HepG2 (cell line): ENCODE measurements around the gene SELPLG. TPM values are rescaled to one million over a fixed set of nuclear protein-coding genes. Genes with fewer than 3 reads are reported as not detected.

Source experiments
- AKAP8 ChIP-seq: sonication (generic); formaldehyde crosslinking; IDR thresholded peaks from 2 replicates; pipeline ENCODE4 v1.5.1; 2020; ENCODE audit warnings: mild to moderate bottlenecking, missing genetic modification reagents
- CC2D1A ChIP-seq: sonication (generic); formaldehyde crosslinking; IDR thresholded peaks from 2 replicates; pipeline ENCODE4 v1.8.1; 2023; ENCODE audit warnings: mild to moderate bottlenecking, missing genetic modification reagents
- FOSL2 ChIP-seq: sonication (generic); formaldehyde crosslinking; IDR thresholded peaks from 2 replicates; pipeline ENCODE4 v1.4.0; 2020; ENCODE audit warnings: missing genetic modification reagents
- GLI4 ChIP-seq: sonication (generic); formaldehyde crosslinking; IDR thresholded peaks from 2 replicates; pipeline ENCODE4 v1.5.1; 2020; ENCODE audit warnings: missing genetic modification reagents, mild to moderate bottlenecking, moderate library complexity, borderline replicate concordance
- HNRNPH1 ChIP-seq: fragments of 200-400 bp; formaldehyde crosslinking; optimal IDR thresholded peaks from 2 replicates; pipeline ENCODE3; 2017; ENCODE audit warnings: mild to moderate bottlenecking, low read depth, low read length
- HNRNPUL1 ChIP-seq: fragments of 200-400 bp; formaldehyde crosslinking; IDR thresholded peaks from 2 replicates; pipeline ENCODE4 v1.6.1; 2017; ENCODE audit warnings: low read depth, mild to moderate bottlenecking, low read length, moderate library complexity
- KAT7 ChIP-seq: IDR thresholded peaks from 2 replicates; pipeline ENCODE4 v1.6.1; 2018; ENCODE audit warnings: borderline replicate concordance, missing compliant biosample characterization
- KDM5A ChIP-seq: fragments of 200-600 bp; sonication (generic); IDR thresholded peaks from 2 replicates; pipeline ENCODE4 v1.7.0; 2018; ENCODE audit warnings: antibody characterized with exemption, mild to moderate bottlenecking, low read length, borderline replicate concordance
- KLF15 ChIP-seq: sonication (generic); formaldehyde crosslinking; IDR thresholded peaks from 2 replicates; pipeline ENCODE4 v1.8.1; 2023; ENCODE audit warnings: borderline replicate concordance, mild to moderate bottlenecking, inconsistent platforms, missing genetic modification reagents, mixed read lengths
- MATR3 ChIP-seq: sonication (generic); formaldehyde crosslinking; IDR thresholded peaks from 2 replicates; pipeline ENCODE4 v1.4.0; 2020; ENCODE audit warnings: missing genetic modification reagents
- MXI1 ChIP-seq: IDR thresholded peaks from 3 replicates; pipeline ENCODE4 v1.6.1; 2012; ENCODE audit warnings: low read depth, low read length, inconsistent platforms, borderline replicate concordance
- NR2F2 ChIP-seq: IDR thresholded peaks from 2 replicates; pipeline ENCODE4 v1.6.1; 2012; ENCODE audit warnings: low read depth, inconsistent platforms, borderline replicate concordance
- PITX1 ChIP-seq: sonication (generic); formaldehyde crosslinking; IDR thresholded peaks from 2 replicates; pipeline ENCODE4 v1.5.1; 2020; ENCODE audit warnings: mild to moderate bottlenecking, missing genetic modification reagents
- RARA ChIP-seq: IDR thresholded peaks from 2 replicates; pipeline ENCODE4 v1.6.1; 2016; ENCODE audit warnings: missing genetic modification reagents, missing compliant biosample characterization
- SOX5 ChIP-seq: IDR thresholded peaks from 2 replicates; pipeline ENCODE4 v1.6.1; 2016; ENCODE audit warnings: borderline replicate concordance
- SPEN ChIP-seq: sonication (generic); formaldehyde crosslinking; IDR thresholded peaks from 2 replicates; pipeline ENCODE4 v1.5.1; 2020; ENCODE audit warnings: low read depth, mild to moderate bottlenecking, missing genetic modification reagents
- ZFP82 ChIP-seq: sonication (generic); formaldehyde crosslinking; IDR thresholded peaks from 2 replicates; pipeline ENCODE4 v1.5.1; 2020; ENCODE audit warnings: mild to moderate bottlenecking, missing genetic modification reagents, borderline replicate concordance
- ZNF12 ChIP-seq: sonication (generic); formaldehyde crosslinking; IDR thresholded peaks from 2 replicates; pipeline ENCODE4 v1.5.0; 2020; ENCODE audit warnings: missing genetic modification reagents
- ZNF251 ChIP-seq: sonication (generic); formaldehyde crosslinking; IDR thresholded peaks from 2 replicates; pipeline ENCODE4 v1.9.0; 2021; ENCODE audit warnings: mild to moderate bottlenecking, missing genetic modification reagents
- ZNF33B ChIP-seq: sonication (generic); formaldehyde crosslinking; IDR thresholded peaks from 2 replicates; pipeline ENCODE4 v1.5.1; 2020; ENCODE audit warnings: mild to moderate bottlenecking, missing genetic modification reagents
- ZNF549 ChIP-seq: sonication (generic); formaldehyde crosslinking; IDR thresholded peaks from 2 replicates; pipeline ENCODE4 v1.5.0; 2020; ENCODE audit warnings: missing genetic modification reagents
- ZNF557 ChIP-seq: sonication (generic); formaldehyde crosslinking; IDR thresholded peaks from 2 replicates; pipeline ENCODE4 v1.4.0; 2020; ENCODE audit warnings: missing genetic modification reagents
- ZNF615 ChIP-seq: sonication (generic); formaldehyde crosslinking; IDR thresholded peaks from 2 replicates; pipeline ENCODE4 v1.5.0; 2020; ENCODE audit warnings: mild to moderate bottlenecking, missing genetic modification reagents, borderline replicate concordance
- ZNF737 ChIP-seq: sonication (generic); formaldehyde crosslinking; IDR thresholded peaks from 2 replicates; pipeline ENCODE4 v1.5.0; 2020; ENCODE audit warnings: missing genetic modification reagents, mild to moderate bottlenecking, borderline replicate concordance
- polyA plus RNA-seq, 8 experiments: library from polyadenylated mRNA; depleted of rRNA in 3 of 8; stranded (reverse) in 7 of 8; unstranded in 1 of 8; fragments of >200 nt; fragmentation: Illumina TruSeq in 4 of 8; extraction: Trizol in 4 of 8; gene quantifications; 2 replicates each; pipeline versions ENCODE4 v1.2.1 to v1.2.3, GENCODE V29; 2011 to 2016; ENCODE audit warnings: low read depth in 4 of 8, missing spikeins in 1 of 8, mixed read lengths in 1 of 8; ENCODE audit not compliant: insufficient read depth in 1 of 8
- total RNA-seq, 5 experiments: library from RNA; depleted of rRNA; stranded (reverse); fragments of >200 nt; fragmentation: Illumina TruSeq; extraction: Trizol; gene quantifications; 2 replicates each; pipeline ENCODE4 v1.2.3, GENCODE V29; 2016; ENCODE audit warnings: low read depth in 1 of 5
- TF ChIP-seq, protein P1 (sequence below): sonication (generic); formaldehyde crosslinking; IDR thresholded peaks from 2 replicates; pipeline ENCODE4 v1.5.0; 2020; ENCODE audit warnings: missing genetic modification reagents, mild to moderate bottlenecking, borderline replicate concordance
- TF ChIP-seq, protein P2 (sequence below): sonication (generic); formaldehyde crosslinking; IDR thresholded peaks from 2 replicates; pipeline ENCODE4 v1.4.0; 2020; ENCODE audit warnings: missing genetic modification reagents
- TF ChIP-seq, protein P3 (sequence below): sonication (generic); formaldehyde crosslinking; IDR thresholded peaks from 2 replicates; pipeline ENCODE4 v1.9.0; 2021; ENCODE audit warnings: missing genetic modification reagents, mild to moderate bottlenecking, borderline replicate concordance
- TF ChIP-seq, protein P4 (sequence below): IDR thresholded peaks from 2 replicates; pipeline ENCODE4 v1.6.1; 2016; ENCODE audit warnings: missing biosample characterization, missing genetic modification reagents, low read depth

The SELPLG gene
- total and polyA plus RNA-seq, 2 of the 13 experiments (the other 11 are each of a cell fraction or from before 2014, with no cell fraction given) = 0.12 TPM; not detected in 1

DNA sequence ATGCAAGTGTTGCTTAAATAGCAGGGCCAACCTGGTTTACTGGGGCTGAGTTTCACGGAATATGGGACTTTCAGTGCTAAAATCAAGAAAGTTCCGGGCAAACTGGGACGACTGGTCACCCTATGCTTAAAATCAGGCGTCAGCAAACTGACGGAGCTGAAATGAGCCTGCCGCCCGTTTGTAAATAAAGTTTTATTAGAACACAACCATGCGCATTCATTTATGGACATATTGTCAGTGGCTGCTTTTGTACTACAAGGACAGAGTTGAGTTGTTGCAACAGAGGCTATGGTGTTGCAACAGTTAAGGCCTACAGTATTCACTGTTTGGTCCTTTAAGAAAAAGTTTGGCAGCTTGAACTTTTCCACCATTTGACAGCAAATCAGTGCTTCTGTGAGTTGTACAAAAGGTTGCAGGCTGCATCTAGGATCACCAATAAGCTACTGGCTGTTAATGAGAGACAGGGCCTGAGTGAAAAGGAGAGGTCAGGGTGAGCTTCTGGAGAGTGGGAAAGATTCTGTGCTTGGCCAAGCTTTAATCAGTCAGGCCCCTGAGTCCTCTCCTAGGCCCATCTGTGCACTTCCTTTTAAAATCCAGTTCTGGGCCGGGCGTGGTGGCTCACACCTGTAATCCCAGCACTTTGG, 13.3 kb downstream of the SELPLG start (continued):
- TF ChIP-seq ZFP82 (CRISPR knock-in tag) (no peak), PITX1 (CRISPR knock-in tag) (no peak), FOSL2 (CRISPR knock-in tag) (no peak), KAT7 (CRISPR knock-in tag) (no peak), KLF15 (CRISPR knock-in tag) (no peak), CC2D1A (CRISPR knock-in tag) (no peak), HNRNPH1 (no peak), SPEN (no peak), ZNF549 (CRISPR knock-in tag) (no peak), RARA (CRISPR knock-in tag) (no peak), ZNF737 (no peak), SOX5 (peak; percentile 45; the same call in 1 of the 2 replicates), KDM5A (no peak), HNRNPUL1 (no peak), GLI4 (CRISPR knock-in tag) (no peak), ZNF251 (CRISPR knock-in tag) (no peak), ZNF615 (no peak), ZNF12 (CRISPR knock-in tag) (0 out of 2 replicates have a peak, but pooled peaks have one; percentile 32), AKAP8 (CRISPR knock-in tag) (no peak), NR2F2 (no peak), MXI1 (no peak), MATR3 (no peak), ZNF557 (CRISPR knock-in tag) (no peak), ZNF33B (CRISPR knock-in tag) (no peak)
- TF ChIP-seq, protein P1, sequence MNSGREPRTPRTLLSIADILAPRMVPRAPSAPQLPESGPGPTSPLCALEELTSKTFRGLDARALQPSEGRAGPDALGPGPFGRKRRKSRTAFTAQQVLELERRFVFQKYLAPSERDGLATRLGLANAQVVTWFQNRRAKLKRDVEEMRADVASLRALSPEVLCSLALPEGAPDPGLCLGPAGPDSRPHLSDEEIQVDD (CRISPR knock-in tag) = no peak
- TF ChIP-seq, protein P2, sequence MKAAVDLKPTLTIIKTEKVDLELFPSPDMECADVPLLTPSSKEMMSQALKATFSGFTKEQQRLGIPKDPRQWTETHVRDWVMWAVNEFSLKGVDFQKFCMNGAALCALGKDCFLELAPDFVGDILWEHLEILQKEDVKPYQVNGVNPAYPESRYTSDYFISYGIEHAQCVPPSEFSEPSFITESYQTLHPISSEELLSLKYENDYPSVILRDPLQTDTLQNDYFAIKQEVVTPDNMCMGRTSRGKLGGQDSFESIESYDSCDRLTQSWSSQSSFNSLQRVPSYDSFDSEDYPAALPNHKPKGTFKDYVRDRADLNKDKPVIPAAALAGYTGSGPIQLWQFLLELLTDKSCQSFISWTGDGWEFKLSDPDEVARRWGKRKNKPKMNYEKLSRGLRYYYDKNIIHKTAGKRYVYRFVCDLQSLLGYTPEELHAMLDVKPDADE (CRISPR knock-in tag) = no peak
- TF ChIP-seq, protein P3, sequence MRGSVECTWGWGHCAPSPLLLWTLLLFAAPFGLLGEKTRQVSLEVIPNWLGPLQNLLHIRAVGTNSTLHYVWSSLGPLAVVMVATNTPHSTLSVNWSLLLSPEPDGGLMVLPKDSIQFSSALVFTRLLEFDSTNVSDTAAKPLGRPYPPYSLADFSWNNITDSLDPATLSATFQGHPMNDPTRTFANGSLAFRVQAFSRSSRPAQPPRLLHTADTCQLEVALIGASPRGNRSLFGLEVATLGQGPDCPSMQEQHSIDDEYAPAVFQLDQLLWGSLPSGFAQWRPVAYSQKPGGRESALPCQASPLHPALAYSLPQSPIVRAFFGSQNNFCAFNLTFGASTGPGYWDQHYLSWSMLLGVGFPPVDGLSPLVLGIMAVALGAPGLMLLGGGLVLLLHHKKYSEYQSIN (CRISPR knock-in tag) = no peak
- TF ChIP-seq, protein P4, sequence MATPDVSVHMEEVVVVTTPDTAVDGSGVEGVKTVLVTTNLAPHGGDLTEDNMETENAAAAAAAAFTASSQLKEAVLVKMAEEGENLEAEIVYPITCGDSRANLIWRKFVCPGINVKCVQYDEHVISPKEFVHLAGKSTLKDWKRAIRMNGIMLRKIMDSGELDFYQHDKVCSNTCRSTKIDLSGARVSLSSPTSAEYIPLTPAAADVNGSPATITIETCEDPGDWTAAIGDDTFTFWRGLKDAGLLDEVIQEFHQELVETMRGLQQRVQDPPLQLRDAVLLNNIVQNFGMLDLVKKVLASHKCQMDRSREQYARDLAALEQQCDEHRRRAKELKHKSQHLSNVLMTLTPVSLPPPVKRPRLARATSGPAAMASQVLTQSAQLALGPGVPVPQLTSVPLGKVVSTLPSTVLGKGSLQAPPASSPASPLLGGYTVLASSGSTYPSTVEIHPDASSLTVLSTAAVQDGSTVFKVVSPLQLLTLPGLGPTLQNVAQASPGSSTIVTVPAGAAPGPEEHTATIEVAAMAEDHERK (CRISPR knock-in tag) = no peak
